HepG2 (cell line): ENCODE measurements around the gene WWC2. TPM values are rescaled to one million over a fixed set of nuclear protein-coding genes. Genes with fewer than 3 reads are reported as not detected.

Experiments
- ARID4A ChIP-seq: sonication (generic); formaldehyde crosslinking; IDR thresholded peaks from 2 replicates; pipeline ENCODE4 v1.5.0; 2020; ENCODE audit warnings: mild to moderate bottlenecking, missing genetic modification reagents, borderline replicate concordance
- ASH2L ChIP-seq: fragments of 300-600, 200-600 bp; sonication (generic); IDR thresholded peaks from 2 replicates; pipeline ENCODE4 v1.7.0; 2017; ENCODE audit warnings: low read depth, mild to moderate bottlenecking, moderate library complexity, mixed read lengths, low read length; ENCODE audit not compliant: insufficient read length
- ATAD3A ChIP-seq: sonication (generic); formaldehyde crosslinking; IDR thresholded peaks from 2 replicates; pipeline ENCODE4 v1.4.0; 2020; ENCODE audit warnings: missing genetic modification reagents
- DMAP1 ChIP-seq: IDR thresholded peaks from 2 replicates; pipeline ENCODE4 v1.6.1; 2016
- GFI1 ChIP-seq: sonication (generic); formaldehyde crosslinking; IDR thresholded peaks from 2 replicates; pipeline ENCODE4 v1.5.0; 2020; ENCODE audit warnings: missing genetic modification reagents, mild to moderate bottlenecking, borderline replicate concordance
- HNF4A ChIP-seq: sonication (generic); formaldehyde crosslinking; IDR thresholded peaks from 2 replicates; pipeline ENCODE4 v1.4.0; 2020; ENCODE audit warnings: missing genetic modification reagents
- HOXD1 ChIP-seq: sonication (generic); formaldehyde crosslinking; IDR thresholded peaks from 2 replicates; pipeline ENCODE4 v1.5.0; 2020; ENCODE audit warnings: missing genetic modification reagents
- MLXIP ChIP-seq: sonication (generic); formaldehyde crosslinking; IDR thresholded peaks from 2 replicates; pipeline ENCODE4 v1.9.0; 2021; ENCODE audit warnings: missing genetic modification reagents, borderline replicate concordance
- POLR2A ChIP-seq, 2 experiments: IDR thresholded peaks; 2 replicates each; pipeline ENCODE4 v1.6.1; 2011; ENCODE audit warnings: low read depth in 2 of 2, low read length in 2 of 2, mild to moderate bottlenecking in 1 of 2, moderate library complexity in 1 of 2; ENCODE audit not compliant: insufficient read depth in 1 of 2
- RARA ChIP-seq: IDR thresholded peaks from 2 replicates; pipeline ENCODE4 v1.6.1; 2016; ENCODE audit warnings: missing genetic modification reagents, missing compliant biosample characterization
- SRY ChIP-seq: sonication (generic); formaldehyde crosslinking; IDR thresholded peaks from 2 replicates; pipeline ENCODE4 v1.8.0; 2022; ENCODE audit warnings: mild to moderate bottlenecking, missing genetic modification reagents
- TRIM24 ChIP-seq: sonication (generic); formaldehyde crosslinking; IDR thresholded peaks from 2 replicates; pipeline ENCODE4 v1.8.0; 2022; ENCODE audit warnings: mild to moderate bottlenecking, missing genetic modification reagents
- ZBTB20 ChIP-seq: sonication (generic); formaldehyde crosslinking; IDR thresholded peaks from 2 replicates; pipeline ENCODE4 v1.8.1; 2023; ENCODE audit warnings: missing genetic modification reagents, low read depth, mild to moderate bottlenecking, borderline replicate concordance
- ZFX ChIP-seq: sonication (generic); formaldehyde crosslinking; IDR thresholded peaks from 2 replicates; pipeline ENCODE4 v1.4.0; 2020; ENCODE audit warnings: mild to moderate bottlenecking, low read depth, missing genetic modification reagents, moderate library complexity
- ZHX1 ChIP-seq: sonication (generic); formaldehyde crosslinking; IDR thresholded peaks from 2 replicates; pipeline ENCODE4 v1.8.1; 2022; ENCODE audit warnings: low read depth, mild to moderate bottlenecking, missing genetic modification reagents
- ZNF124 ChIP-seq: sonication (generic); formaldehyde crosslinking; IDR thresholded peaks from 2 replicates; pipeline ENCODE4 v1.4.0; 2020; ENCODE audit warnings: missing genetic modification reagents
- ZNF383 ChIP-seq: sonication (generic); formaldehyde crosslinking; IDR thresholded peaks from 2 replicates; pipeline ENCODE4 v1.4.0; 2020; ENCODE audit warnings: missing genetic modification reagents, mild to moderate bottlenecking, borderline replicate concordance
- ZNF430 ChIP-seq: sonication (generic); formaldehyde crosslinking; IDR thresholded peaks from 2 replicates; pipeline ENCODE4 v1.9.0; 2021; ENCODE audit warnings: mild to moderate bottlenecking, missing genetic modification reagents
- ZNF431 ChIP-seq: sonication (generic); formaldehyde crosslinking; IDR thresholded peaks from 2 replicates; pipeline ENCODE4 v1.9.0; 2022; ENCODE audit warnings: missing genetic modification reagents, low read depth, mild to moderate bottlenecking, borderline replicate concordance
- ZNF546 ChIP-seq: sonication (generic); formaldehyde crosslinking; conservative IDR thresholded peaks from 2 replicates; pipeline ENCODE4 v1.8.1; 2023; ENCODE audit warnings: mild to moderate bottlenecking, missing genetic modification reagents
- ZNF629 ChIP-seq: sonication (generic); formaldehyde crosslinking; conservative IDR thresholded peaks from 2 replicates; pipeline ENCODE4 v1.5.0; 2020; ENCODE audit warnings: missing genetic modification reagents
- ZNF703 ChIP-seq: sonication (generic); formaldehyde crosslinking; IDR thresholded peaks from 2 replicates; pipeline ENCODE4 v1.5.1; 2020; ENCODE audit warnings: missing genetic modification reagents, mild to moderate bottlenecking, moderate library complexity, borderline replicate concordance
- ZSCAN30 ChIP-seq: sonication (generic); formaldehyde crosslinking; IDR thresholded peaks from 2 replicates; pipeline ENCODE4 v1.5.0; 2020; ENCODE audit warnings: mild to moderate bottlenecking, missing genetic modification reagents
- polyA plus RNA-seq, 8 experiments: library from polyadenylated mRNA; depleted of rRNA in 3 of 8; stranded (reverse) in 7 of 8; unstranded in 1 of 8; fragments of >200 nt; fragmentation: Illumina TruSeq in 4 of 8; extraction: Trizol in 4 of 8; gene quantifications; 2 replicates each; pipeline versions ENCODE4 v1.2.1 to v1.2.3, GENCODE V29; 2011 to 2016; ENCODE audit warnings: low read depth in 4 of 8, missing spikeins in 1 of 8, mixed read lengths in 1 of 8; ENCODE audit not compliant: insufficient read depth in 1 of 8
- total RNA-seq, 5 experiments: library from RNA; depleted of rRNA; stranded (reverse); fragments of >200 nt; fragmentation: Illumina TruSeq; extraction: Trizol; gene quantifications; 2 replicates each; pipeline ENCODE4 v1.2.3, GENCODE V29; 2016; ENCODE audit warnings: low read depth in 1 of 5

WWC2 gene
- total and polyA plus RNA-seq, 2 of the 13 experiments (the other 11 are each of a cell fraction or from before 2014, with no cell fraction given), result 40.0 to 50.1 TPM

- TF ChIP-seq ARID4A (CRISPR knock-in tag) (no peak), ZHX1 (no peak), TRIM24 (CRISPR knock-in tag) (no peak), ZNF431 (CRISPR knock-in tag) (no peak), ZNF703 (no peak), DMAP1 (CRISPR knock-in tag) (0 out of 2 replicates have a peak, but pooled peaks have one; percentile 23), MLXIP (CRISPR knock-in tag) (no peak), RARA (CRISPR knock-in tag) (peak; percentile 44; the same call in 1 of the 2 replicates), ZFX (CRISPR knock-in tag) (no peak), ZBTB20 (CRISPR knock-in tag) (peak; percentile 90; the same call in 1 of the 2 replicates), ASH2L (no peak), GFI1 (peak; percentile 54; the same call in 1 of the 2 replicates), SRY (CRISPR knock-in tag) (no peak), POLR2A (IDR thresholded peaks at IDR 0.05; ENCODE audit: insufficient read depth in 1 of 2, low read depth in 2 of 2, low read length in 2 of 2) (no peak), ZNF546 (CRISPR knock-in tag) (no peak), ZNF383 (CRISPR knock-in tag) (no peak), ZNF430 (no peak), ZSCAN30 (CRISPR knock-in tag) (no peak), ATAD3A (CRISPR knock-in tag) (no peak), ZNF629 (CRISPR knock-in tag) (no peak), HNF4A (peak; percentile 57), ZNF124 (CRISPR knock-in tag) (no peak), HOXD1 (CRISPR knock-in tag) (no peak)
These were observed 12.4 kb downstream of the WWC2 start (continued) for GRCh38 chr4:183111452-183111885.
